ENCODE measurements around the gene MAP1LC3B.

DNA sequence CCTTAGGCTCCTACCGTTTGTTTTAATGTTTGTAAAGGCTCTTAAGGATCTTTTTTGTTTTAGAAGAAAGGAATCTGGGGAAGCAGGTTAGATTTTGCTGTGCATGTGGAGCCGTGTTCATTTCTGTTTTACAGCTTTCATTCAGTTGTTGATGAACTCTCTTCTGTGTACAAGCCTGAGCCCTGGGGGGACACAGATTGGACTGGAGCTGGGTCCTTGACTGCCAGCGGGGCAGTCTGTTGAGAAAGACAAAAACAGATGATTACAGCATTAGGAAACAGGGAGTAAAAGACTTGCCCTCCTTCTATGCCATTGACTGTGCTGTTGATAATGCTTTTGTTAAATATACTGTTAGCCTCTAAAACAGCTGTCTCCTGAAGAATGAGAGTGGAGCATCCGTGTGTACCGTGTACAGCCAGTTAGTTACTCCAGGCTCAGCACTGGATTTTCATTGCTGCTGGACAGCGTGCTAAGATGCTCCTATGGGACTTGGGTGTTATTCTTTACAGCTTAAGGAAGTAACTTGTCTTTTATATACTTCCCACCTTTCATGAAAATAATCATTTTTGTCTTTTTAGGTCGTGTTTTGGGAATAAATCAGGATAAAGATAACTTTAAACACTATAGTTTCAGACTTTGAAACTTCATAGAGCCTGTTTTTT is 3.2 kb downstream of the MAP1LC3B start:
- TF ChIP-seq, protein P1, sequence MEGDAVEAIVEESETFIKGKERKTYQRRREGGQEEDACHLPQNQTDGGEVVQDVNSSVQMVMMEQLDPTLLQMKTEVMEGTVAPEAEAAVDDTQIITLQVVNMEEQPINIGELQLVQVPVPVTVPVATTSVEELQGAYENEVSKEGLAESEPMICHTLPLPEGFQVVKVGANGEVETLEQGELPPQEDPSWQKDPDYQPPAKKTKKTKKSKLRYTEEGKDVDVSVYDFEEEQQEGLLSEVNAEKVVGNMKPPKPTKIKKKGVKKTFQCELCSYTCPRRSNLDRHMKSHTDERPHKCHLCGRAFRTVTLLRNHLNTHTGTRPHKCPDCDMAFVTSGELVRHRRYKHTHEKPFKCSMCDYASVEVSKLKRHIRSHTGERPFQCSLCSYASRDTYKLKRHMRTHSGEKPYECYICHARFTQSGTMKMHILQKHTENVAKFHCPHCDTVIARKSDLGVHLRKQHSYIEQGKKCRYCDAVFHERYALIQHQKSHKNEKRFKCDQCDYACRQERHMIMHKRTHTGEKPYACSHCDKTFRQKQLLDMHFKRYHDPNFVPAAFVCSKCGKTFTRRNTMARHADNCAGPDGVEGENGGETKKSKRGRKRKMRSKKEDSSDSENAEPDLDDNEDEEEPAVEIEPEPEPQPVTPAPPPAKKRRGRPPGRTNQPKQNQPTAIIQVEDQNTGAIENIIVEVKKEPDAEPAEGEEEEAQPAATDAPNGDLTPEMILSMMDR (IDR thresholded peaks at IDR 0.05): no peak
- no peak for TF ChIP-seq POLR2A (IDR thresholded peaks at IDR 0.05)
